ENCODE measurements around the gene HNRNPF. TPM values are rescaled to one million over a fixed set of nuclear protein-coding genes. Genes with fewer than 3 reads are reported as not detected.
"Not testable (repeated sequence)": the region's sequence is repeated elsewhere in the genome, so short reads cannot be mapped to it uniquely, and the experiment has no call there.

HNRNPF gene
- total RNA-seq, 1 experiment from 2014 or later: 365 TPM

DNA sequence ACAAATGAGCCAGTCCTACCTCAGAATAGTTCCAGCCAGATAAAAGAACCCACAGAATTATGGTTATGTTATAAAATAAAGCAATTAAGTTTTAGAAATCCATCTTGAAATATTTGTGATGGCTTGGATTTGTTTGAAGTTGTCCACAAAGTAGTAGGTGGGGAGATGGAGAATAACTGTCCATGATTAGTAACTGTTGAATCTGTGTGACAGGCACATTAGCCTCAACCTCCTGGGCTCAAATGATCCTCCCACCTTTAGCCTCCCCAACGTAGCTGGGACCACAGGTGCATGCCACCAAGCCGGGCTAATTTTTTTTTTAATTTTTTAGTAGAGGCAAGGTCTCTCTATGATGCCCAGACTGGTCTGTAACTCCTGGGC, 10.1 kb downstream of the HNRNPF start:
- DNase-seq (ENCODE audit: low read depth): no peak

DNA sequence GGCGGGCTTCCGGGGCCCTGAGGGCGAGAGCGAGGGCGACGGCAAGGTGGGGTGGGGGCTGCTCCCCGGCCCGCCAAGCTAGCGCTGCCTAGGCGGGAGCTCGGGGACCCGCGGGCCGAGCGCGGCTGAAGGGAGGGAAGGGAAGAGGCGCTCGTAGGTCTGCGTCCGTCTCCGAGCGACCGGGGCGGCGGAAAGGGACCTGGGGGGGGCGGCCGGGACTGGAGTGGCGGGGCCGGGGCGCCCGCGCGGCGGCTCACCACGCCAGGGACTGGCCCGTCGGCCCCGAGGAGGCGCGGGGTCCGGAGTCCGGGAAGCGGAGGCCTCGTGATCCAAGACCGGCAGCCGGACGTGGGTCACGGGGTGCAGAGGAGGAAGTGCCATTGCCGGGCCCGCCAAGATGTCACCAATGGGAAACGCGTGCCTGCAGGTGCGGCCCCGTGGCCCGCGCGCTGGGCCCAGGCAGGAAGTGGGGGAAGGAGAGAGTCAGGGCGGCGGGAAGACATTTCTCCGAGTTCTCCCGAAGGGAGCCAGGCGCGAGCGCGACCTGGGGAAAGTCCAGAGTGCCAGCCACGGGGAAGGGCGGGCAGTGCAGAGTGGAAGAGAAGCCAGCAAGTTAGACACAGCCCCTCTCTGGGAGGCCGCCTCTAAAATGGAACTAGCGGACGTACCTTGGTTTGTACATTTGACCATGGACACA, 11.9 kb downstream of the HNRNPF start:
- peak; percentile 87 for DNase-seq (ENCODE audit: low read depth)

DNA sequence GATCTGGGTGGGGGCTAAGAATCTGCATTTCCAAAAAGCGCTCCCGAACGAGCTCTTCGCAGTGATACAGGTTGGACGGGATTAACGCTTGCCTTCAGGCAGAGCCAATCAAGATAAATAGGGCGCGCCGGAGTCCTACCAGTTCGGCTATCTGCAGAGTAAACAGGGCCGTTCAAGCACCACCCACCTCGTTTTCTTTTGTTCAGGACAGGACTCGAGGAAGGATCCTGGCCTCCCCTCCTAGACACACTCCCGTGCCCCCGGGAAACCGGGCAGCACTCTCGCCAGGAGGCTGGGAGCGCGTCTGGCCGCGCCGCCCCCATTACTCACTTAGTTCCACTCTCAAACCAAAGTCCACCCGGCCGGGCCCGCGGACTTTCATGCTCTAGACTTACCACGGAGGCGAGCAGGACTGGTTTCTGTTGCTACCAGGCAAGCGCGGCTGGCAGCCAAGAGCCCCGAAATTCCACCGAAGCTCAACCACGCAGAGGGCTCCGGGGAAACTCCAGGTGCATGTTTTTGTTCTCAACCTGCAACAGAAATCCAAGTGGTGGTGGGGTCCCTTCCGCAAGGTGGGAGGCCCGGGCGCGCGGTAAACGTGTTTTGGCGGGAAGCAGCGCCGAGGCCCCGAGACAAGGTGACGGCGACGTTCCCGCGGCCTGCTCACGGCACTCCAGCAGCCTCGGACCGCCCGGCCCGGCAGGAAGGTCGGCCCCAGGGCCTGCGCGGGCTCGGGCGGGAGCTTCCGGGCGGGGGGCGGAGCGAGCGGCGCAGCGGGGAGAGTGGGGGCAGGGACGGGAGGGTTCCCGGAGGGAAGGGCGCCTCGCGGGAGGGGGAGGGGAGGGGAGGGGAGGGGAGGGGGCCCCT, 12.7 kb downstream of the HNRNPF start:
- peak; percentile 39 for DNase-seq (ENCODE audit: low read depth)

DNA sequence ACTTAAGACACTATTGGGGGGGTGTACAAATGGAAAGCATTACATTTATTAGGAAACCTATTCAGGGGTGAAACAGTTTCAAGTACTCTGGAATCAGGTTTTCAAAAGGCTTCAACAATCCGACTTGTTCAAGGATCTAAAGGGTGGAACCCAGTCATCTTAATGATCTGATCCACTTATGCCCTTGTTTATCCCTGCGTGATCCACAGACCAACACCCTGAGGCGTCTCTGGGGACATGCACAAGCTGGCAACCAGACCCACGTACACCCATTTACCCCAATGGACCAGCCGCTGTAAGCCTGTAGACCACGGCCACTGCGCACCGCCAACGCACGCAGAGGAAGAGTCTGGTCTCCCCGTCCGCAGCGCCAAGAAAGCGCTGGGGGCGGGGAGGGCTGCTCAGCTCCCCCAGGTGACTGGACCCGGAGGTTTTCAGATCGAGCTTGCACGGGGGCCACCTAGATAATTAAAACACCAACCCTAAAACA, 13.4 kb downstream of the HNRNPF start:
- DNase-seq (ENCODE audit: low read depth): peak; percentile 16

DNA sequence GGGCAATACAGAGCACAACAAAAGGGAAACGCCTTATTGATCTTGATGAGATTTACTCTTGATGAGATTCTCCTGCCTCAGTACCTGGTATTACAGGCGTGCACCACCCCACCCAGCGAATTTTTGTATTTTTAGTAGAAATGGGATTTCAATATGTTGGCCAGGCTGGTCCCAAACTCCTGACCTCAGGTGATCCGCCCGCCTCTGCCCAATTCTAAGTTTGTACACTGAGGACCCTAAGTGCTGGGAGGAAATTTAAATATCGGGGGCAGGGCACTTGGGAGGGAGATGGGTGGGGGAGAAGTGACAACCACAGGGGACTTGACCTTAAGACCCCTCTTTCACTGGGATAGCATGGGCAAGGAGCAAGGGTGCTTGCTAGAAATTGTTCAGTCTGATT, 14.1 kb downstream of the HNRNPF start:
- no peak for DNase-seq (ENCODE audit: low read depth)

DNA sequence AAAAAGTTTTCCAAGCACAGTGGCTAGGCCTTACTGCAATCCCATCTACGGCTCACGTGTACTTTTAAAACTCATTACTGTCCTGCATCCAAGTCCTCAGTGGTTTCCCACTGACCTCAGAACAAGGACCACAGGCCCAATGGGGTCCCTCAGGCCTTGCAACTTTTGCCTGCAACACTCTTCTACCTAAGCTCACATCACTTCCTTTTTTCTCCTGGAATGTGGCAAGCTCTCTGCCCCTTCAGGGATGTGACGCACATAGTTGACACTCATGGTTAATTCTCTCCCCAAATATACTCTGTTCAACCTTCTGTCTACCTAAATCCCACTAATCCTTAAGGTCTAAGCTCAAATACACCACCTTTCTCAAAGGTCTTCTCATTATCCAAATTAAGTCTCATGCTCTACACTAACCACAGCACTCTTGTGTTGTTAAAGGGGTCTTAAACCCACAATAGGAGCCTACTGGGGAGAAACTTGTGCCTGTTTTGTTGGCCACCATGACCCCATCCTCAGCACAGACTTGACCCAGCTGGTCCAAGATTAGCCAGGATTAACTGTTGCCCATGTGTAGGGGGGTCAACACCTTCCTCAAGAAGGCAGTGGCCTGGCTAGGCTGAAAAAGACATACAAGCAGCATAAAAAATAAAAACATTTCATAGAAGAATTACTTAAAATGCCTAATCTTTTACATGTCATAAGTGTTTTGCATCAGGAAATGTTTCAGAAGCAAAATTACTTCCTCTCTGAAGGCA, 15.2 kb downstream of the HNRNPF start:
- DNase-seq (ENCODE audit: low read depth): no peak

DNA sequence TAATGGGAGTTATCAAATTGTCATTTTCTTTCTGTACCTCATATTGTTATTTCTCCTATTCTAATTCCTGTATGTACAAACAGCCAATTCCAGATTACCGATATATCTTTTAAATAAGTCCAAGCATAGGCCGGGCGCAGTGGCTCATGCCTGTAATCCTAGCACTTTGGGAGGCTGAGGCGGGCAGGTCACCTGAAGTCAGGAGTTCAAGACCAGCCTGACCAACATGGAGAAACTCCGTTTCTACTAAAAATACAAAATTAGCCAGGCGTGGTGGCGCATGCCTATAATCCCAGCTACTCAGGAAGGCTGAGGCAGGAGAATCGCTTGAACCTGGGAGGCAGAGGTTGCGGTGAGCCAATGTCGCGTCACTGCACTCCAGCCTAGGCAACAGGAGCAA, 15.8 kb downstream of the HNRNPF start:
- DNase-seq (ENCODE audit: low read depth): not testable (repeated sequence)

DNA sequence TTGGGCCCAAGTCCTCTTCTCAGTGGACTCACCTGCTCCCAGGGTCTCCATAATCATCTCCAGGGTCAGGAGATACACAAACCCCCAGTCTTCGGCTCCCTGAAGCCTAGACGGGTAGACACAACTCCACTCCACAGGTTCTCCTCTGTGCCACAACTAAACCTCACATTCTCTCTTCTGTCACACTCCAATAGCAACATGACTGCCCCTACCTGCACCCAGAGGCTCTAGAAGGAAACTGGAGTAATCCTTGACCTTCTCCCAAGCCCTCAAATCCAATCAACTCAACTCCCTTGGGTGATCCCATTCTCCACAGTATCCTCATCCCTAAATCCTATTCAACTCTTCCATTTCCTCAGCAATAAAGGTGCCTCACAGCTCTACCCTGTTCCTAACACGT, 16.2 kb downstream of the HNRNPF start:
- no peak for DNase-seq (ENCODE audit: low read depth)

DNA sequence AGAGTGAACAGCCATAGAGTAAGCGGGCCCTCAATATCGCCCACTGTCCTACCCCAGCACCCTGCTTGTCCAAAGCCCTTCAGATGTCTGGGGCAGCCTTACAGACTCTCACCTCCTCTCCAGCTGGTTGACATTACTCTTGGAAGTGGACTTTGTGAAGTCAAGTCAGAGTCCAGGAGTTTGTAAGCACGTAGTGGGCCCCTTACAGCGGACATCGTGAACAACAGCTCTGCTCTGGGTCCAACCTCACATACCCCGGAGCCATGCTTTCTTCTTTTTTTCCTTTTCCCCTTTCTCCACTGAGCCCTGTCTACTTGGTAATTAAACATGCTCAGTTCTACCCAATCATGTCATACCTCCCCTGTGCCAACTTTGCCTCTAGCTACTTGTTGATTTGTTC, 17.5 kb downstream of the HNRNPF start:
- no peak for DNase-seq (ENCODE audit: low read depth)

DNA sequence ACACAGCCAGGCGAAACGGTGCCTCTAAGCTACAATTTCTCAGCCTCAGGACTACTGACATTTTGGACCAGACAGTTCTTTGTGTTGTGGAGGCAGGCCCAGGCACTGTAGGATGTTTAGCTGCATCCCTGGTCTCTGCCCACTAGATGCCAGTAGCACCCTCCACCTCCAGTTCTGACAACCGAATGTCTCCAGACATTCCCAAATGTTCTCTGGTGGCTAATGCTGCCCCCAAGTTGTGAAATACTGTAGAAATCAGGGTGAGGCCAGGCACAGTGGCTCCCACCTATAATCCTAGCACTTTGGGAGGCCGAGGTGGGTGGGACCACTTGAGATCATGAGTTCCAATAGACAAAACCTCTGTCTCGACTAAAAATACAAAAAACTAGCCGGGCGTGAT, 18.2 kb downstream of the HNRNPF start:
- DNase-seq (ENCODE audit: low read depth): peak; percentile 23

DNA sequence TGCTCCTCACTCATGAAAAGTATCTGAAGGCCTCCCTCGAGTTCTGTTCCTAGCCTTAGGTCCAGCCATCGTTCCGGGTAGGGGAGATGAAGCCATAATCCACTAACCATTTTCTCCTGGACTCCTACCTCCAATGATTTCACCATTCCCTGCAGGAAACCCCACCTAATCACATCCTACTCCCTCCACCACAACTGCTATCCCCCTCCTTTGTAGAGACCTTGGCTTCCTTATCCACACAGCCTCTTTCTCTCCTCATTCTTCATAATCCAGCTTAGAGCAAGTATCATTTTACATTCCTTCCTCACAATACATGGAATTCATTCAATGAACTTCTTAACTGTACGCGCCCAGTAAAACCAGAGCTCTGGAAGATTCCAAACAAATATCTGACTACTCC, 18.7 kb downstream of the HNRNPF start:
- no peak for DNase-seq (ENCODE audit: low read depth)

DNA sequence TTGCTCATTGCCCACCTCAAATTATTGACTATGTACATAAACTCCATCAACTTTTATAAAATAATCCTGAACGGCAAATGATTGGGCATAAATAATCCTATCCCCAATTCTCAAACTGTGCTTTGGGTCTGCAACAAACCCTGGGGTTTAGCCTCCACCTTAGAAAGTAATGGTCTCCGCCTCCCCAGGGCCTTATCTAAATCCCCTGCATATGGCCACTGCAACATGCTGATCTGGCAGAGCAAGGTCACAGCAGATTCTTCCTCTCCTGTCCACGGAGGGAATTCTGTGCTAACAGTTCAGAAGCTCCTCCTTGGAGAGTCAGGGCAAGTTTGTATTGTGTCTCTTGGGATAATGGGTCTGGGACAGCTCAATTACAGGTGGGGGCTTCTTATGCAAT, 19.1 kb downstream of the HNRNPF start:
- DNase-seq (ENCODE audit: low read depth): no peak

DNA sequence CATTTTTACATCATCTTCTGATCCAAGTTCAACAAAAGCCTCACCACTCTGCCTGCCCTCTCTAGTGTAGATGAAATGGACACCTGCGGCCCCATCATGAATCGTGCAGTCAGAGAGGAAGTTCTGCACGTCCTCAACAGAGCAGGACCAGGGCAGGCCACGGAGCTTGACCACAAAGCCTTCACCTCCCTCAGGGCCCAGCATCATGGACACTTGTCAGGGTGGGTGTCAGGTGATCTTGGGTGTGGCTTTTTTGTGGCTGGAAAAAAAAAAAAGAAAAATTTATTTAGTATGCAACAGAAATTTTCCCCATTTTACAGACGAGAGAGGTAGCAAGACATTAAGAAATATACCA, 21.3 kb downstream of the HNRNPF start:
- no peak for DNase-seq (ENCODE audit: low read depth)

DNA sequence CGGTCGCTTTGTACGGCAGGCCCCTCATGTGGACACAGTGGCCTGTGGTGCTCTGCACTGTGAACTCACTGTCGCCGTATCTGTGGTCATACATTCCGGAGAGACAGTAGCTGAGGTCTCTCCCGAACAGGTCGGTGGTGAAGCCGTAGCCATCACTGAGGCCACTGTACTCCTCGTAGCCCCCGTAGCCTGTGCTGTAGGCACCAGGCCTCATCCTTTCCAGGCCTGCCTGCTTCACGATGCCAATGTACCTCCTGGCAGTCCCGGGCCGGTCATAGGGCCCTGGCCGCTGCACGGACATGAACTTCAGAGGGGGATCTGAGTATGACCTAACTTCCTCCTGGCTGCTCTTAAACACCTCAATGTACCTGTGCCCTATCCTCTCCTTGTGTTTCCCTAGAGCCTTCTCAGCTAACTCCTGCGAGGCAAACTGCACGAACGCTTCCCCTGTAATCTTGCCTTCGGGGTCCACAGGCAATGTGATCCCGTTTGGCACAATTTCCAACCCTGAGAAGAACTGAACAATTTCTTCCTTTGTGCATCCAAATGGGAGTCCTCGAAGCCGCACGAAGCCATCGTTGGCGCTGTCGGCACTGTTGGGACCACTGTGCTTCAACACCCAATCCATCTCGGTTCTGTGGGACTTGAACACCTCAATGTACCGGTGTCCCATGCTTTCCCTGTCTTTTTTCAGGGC, 21.9 kb downstream of the HNRNPF start:
- DNase-seq (ENCODE audit: low read depth): no peak

DNA sequence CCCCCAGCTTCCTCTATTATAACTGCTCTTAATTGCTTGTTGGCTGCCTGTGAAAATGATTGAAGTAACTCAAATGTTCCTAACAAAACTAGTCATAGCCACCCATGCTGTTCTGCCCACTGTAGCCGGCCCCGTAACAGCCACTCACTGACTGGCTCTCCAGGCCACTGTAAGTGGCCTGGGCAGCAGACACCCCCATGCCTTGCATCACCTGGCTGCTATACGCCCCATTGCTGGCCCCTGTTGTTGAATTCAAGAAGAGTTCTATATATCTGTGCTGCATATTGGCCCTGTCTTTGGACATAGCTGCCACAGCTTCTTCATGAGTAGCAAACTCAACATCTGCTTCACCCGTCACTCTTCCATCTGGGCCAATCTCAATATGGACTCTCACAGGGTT, 22.4 kb downstream of the HNRNPF start:
- DNase-seq (ENCODE audit: low read depth): no peak

DNA sequence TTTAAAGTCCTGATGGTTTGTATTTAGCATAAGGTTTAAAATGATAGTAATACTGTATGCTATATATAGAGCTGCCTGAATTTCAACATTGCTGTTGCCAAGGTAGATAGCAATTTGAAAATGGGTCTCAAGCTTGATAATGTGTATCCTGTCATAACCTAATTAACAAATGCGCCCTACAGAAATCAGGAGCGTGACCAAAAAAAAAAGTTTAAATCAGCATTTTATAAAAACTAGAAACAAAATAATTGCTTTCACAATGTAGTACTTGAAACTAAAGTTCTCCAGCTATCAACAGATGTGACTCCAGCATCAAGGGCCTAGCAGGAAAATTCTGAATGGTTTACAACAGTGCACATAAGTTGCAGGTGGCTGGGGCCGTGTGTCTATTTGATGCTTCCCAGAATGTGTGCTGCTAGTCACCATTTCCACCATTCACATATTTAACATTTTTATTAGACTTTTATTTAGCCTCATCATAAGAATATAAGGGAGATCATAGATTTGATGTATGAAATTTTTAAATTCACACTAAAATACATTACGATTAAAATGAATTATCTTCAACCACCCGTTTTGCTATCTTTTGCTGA, 23.5 kb downstream of the HNRNPF start:
- no peak for DNase-seq (ENCODE audit: low read depth)

DNA sequence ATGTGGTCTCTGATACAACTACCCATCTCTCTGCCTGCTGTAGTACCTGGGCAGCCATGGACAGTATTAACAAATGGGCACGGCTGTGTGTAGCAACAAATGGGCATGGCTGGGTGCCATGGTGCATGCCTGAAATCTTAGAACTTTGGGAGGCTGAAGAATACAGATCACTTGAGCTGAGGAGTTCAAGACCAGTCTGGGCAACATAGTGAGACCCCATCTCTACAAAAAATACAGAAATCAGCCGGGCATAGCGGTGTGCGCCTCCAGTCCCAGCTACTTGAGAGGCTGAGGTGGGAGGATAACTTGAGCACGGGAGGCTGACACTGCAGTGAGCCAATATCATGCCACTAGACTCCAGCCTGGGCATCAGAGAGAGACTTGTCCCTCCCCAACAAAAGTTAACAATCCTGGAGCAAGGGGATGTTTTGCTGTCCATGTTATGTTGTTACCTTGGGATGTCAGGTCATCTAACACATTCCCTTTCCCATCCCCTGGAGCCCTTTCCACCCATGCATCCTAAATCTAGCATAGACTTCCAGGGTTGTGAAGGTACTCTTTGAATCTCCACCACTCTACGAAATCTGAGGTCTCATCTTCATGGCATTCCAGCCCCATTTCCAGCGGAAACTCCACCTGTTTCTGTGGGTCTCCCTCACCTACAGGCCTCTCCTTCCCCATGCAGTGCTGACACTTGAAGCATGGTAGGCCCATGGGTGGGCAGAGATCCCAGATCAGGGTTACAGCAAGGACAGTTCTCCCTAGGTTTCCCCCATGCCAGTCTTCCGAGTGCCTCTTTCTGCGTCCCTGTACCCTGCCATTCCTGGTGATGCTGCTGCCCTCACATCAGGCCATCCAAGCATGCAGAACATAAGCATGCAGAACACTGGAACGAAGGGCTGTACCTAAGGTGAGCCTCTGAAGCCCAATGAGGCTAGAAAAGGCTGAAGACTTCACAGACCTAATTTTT, 24.4 kb downstream of the HNRNPF start:
- no peak for DNase-seq (ENCODE audit: low read depth)

DNA sequence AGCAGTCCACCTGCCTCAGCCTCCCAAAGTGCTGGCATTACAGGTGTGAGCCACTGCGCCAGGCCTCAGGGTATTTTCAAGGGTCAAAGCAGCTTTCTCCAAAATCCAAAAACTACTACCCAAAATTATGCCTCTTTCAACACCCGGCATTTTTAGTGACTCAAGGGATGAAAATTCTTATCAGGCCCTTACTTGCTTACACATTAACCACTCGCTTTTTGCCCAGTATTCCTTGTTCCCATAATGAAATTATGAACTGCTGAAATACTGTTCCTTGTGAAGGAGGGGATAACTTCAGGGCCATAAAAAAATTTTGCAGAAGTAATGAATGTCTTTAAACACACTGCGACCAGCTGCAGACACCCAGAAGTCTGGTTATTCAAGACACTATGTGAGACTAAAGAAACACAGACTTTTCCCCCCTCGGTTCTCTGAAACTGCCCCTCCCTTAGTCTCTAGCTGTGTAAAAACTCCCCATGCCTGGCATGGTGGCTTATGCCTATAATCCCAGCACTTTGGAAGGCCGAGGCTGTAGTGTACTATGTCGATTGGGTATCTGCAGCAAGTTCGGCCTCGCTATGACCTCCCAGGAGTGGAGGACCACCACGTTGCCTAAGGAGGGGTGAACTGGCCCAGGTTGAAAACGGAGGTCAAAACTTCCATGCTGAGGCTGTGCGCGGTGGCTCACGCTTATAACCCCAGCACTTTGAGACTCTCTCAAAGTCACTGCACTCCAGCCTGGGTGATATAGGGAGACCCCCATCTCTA, 25.6 kb downstream of the HNRNPF start:
- no peak for DNase-seq (ENCODE audit: low read depth)

DNA sequence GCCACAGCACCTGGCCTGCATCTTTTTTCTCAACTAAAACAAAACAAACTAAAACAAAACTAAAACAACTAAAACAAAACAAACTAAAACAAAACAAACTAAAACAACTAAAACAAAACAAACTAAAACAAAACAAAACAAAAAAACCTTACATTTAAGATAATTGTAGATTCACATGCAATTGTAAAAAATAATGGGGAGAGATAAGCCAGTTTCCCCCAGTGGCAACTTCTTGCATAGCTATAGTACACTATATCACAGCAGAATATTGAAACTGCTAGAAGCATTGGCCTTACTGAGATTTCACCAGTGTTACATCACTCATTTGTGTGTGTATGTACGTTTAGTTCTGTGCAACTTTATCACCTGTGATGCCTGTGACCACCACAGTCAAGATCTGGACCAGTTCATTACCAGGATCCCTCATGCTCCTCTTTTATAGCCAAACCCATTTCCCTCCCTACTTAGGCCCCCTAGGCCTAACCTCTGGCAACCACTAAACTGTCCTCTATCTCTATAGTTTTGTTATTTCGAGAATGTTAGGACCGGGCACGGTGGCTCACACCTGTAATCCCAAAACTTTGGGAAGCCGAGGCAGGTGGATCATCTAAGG, 28.3 kb downstream of the HNRNPF start:
- no peak for DNase-seq (ENCODE audit: low read depth)

All from HT1080 (cell line).